ENCODE measurements around the gene MINAR1.

Gene MINAR1

GRCh38 chr15:79479616-79480015 is 47.5 kb downstream of the MINAR1 start:
- no peak for DNase-seq (ENCODE audit: low spot score)
- Histone ChIP-seq H3K27ac (no peak overlapping the region), H3K4me3 (no peak overlapping the region)
- no peak for TF ChIP-seq CTCF (IDR thresholded peaks at IDR 0.05)

GRCh38 chr15:79481793-79482192 is 49.7 kb downstream of the MINAR1 start:
- no peak overlapping the region for H3K4me3 ChIP-seq
- H3K27ac ChIP-seq, result no peak overlapping the region
- no peak for DNase-seq (ENCODE audit: low spot score)
- no peak for TF ChIP-seq CTCF (IDR thresholded peaks at IDR 0.05)

Data from coronary artery (tissue), 2 donors.